GM06990 (cell line): Measurements from ENCODE around the gene SMIM38.

Experiments used
- DNase-seq: peaks from one replicate; pipeline ENCODE4 v3.0.0-alpha.2; 2011; ENCODE audit not compliant: insufficient read length; ENCODE audit errors: extremely low read depth
- H3K27me3 ChIP-seq: replicated peaks from 2 replicates; pipeline ENCODE4 v1.6.0; 2011; ENCODE audit warnings: low read length; ENCODE audit not compliant: control insufficient read depth, insufficient read depth
- H3K36me3 ChIP-seq: 2 replicates; pipeline ENCODE4 v1.5.1; 2011; ENCODE audit warnings: low read length; ENCODE audit not compliant: control insufficient read depth, insufficient read depth
- H3K4me3 ChIP-seq: replicated peaks from 2 replicates; pipeline ENCODE4 v1.5.1; 2011; ENCODE audit warnings: low read depth, mild to moderate bottlenecking, control low read depth, low read length
- TF ChIP-seq, protein P1 (sequence below): IDR thresholded peaks from 2 replicates; pipeline ENCODE4 v1.5.1; 2011; ENCODE audit warnings: low read length, control low read depth, mild to moderate bottlenecking, inconsistent platforms; ENCODE audit not compliant: insufficient read depth, poor library complexity, severe bottlenecking

SMIM38 gene

DNA sequence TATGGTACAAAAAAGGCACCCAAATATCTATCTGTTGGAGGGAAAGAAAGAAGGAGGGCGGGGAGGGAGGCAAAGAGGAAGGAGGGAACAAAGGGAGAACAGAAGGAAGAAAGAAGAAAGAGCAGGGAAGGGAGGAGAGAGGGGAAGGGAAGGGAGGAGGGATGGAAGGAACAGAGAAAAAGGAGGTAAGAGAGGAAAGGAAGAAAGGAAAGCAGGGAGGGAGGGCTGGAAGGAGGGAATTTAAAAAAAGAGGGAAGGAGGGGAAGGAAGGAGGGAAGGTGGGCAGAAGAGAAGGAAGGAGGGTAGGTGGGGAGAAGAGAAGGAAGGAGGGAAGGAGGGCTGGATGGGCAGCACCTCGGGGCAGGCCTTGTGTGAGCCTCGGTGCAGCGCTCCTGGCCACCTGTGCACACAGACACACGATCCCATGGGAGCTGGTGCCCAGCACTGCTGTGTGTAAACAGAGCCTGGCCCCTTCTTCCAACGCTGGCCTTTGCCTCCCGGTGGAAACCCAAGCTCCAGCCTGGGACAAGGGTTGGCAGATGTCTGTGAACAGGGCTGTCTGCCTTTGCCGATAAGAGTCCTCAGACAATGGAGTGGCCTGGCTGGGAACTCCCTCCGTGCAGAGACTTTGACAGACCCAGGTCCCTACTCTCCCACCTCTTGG, 23.2 kb downstream of the SMIM38 start:
- H3K36me3 ChIP-seq, result no peaks in the 10 kb centered on the region
- H3K27me3 ChIP-seq, result no peaks in the 10 kb centered on the region
- DNase-seq, result no peak
- no peak overlapping the region for H3K4me3 ChIP-seq
- TF ChIP-seq, protein P1, sequence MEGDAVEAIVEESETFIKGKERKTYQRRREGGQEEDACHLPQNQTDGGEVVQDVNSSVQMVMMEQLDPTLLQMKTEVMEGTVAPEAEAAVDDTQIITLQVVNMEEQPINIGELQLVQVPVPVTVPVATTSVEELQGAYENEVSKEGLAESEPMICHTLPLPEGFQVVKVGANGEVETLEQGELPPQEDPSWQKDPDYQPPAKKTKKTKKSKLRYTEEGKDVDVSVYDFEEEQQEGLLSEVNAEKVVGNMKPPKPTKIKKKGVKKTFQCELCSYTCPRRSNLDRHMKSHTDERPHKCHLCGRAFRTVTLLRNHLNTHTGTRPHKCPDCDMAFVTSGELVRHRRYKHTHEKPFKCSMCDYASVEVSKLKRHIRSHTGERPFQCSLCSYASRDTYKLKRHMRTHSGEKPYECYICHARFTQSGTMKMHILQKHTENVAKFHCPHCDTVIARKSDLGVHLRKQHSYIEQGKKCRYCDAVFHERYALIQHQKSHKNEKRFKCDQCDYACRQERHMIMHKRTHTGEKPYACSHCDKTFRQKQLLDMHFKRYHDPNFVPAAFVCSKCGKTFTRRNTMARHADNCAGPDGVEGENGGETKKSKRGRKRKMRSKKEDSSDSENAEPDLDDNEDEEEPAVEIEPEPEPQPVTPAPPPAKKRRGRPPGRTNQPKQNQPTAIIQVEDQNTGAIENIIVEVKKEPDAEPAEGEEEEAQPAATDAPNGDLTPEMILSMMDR, result no peak

DNA sequence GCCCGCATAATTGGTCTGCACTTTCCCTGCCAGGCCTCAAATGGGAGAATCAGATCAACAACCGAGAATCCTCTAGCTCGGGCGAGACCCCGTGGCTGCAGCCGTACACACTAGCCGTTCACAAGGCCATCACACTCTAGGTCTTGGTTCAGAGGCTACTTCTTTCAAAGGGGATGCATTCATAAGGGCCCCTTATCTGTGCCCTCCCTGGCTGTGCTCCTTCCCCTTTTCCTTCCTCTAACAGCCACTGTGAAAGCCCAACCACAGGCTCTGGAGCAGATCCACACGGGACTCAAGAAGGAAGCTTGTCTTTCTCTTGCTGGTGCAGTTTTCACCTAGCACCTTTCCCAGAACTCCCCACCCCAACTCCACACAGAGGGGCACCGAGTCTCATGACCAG, 24.5 kb downstream of the SMIM38 start:
- H3K27me3 ChIP-seq, result no peaks in the 10 kb centered on the region
- DNase-seq, result no peak
- no peaks in the 10 kb centered on the region for H3K36me3 ChIP-seq
- H3K4me3 ChIP-seq, result no peak overlapping the region
- TF ChIP-seq, protein P1, result no peak

DNA sequence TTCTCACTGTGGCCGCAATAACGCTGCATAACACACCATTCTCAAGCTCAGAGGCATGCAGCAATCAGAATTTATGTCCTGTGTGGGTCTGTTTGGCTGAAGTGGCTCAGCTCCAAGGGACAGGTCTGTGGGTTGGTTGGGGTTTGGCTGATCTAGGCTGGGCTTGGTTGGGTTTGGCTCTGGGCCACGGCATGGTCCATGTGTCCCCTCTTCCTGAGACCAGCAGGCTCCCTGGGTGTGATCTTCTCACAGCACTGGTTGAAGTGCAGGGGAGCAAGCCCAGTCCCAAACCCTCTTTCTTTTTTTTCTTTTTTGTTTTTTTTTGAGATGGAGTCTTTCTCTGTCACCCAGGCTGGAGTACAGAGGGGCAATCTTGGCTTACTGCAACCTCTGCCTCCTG, 25.0 kb downstream of the SMIM38 start:
- DNase-seq, result no peak
- Histone ChIP-seq H3K4me3 (no peak overlapping the region), H3K36me3 (no peaks in the 10 kb centered on the region), H3K27me3 (no peaks in the 10 kb centered on the region)
- TF ChIP-seq, protein P1, result no peak

DNA sequence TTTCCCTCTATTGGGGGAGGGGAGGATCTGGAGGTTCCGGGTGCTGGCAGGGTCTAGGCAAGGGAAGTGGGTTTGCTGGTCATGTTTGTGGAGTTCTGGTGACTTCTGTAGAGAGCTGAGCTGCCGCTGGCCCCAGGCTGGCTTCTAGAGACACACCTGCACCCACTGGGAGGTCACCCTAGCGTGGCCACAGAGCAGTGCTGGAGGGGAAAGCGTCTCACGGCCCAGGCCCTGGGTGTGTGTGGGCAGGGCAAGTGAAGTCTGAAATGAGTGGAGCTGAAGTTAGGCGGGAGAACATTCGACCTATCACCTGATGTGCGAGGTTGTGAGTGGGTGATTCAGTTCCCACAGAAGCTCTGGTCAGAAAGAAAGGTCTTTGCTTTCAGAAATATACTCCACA, 27.9 kb downstream of the SMIM38 start:
- TF ChIP-seq, protein P1, result no peak
- no peaks in the 10 kb centered on the region for H3K27me3 ChIP-seq
- no peak for DNase-seq
- H3K36me3 ChIP-seq, result no peaks in the 10 kb centered on the region
- no peak overlapping the region for H3K4me3 ChIP-seq

DNA sequence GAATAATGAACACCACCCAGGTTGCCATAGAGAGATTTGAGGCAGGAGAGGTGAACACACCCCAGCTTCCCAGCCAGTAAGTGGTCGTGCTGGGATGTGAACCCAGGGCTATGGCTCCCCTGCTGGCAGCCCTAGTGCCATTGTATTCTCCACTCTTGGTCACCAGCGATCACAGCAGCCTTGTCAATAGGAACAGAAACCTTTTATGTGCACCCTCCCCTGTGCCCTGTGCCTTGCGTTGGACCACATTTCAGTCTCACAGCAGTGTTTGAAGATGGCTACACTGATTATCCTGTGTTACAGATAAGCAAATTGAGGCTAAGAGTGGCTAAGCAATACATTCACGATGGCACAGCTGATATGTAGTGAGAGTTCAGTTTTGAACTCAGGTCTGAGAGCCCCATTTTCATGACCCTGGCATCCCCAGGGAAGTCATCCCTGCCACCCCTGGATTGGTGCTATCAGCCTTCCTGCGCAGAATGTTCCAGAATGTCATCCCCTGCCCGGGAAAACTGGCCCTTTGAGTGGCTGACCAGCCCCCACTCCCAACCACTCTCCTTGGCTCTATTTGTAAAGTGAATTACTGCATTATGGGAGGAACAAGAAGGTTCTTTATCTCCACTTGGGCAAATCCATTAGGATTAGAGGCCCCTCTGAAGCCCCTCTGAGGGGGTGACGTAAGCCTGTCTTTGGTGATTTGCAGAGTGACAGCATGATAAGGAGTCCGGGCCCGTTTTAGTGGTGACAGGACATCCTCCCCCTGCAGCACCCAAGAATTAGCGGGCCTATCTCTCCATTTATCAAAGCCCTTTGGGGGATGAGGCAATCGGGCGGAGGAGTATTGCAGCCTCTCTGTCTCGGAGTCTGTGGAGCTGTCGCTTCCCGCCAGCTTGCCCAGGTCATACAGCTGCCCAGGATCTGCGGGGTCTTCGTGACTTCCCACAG, 30.9 kb downstream of the SMIM38 start:
- no peak overlapping the region for H3K4me3 ChIP-seq
- TF ChIP-seq, protein P1, result no peak
- DNase-seq, result no peak
- no peaks in the 10 kb centered on the region for H3K27me3 ChIP-seq
- H3K36me3 ChIP-seq, result no peaks in the 10 kb centered on the region
